Stimulated activated CD4-positive, alpha-beta T cell treated with anti-CD3 and anti-CD28 coated beads, TNF-alpha, amount 100 ng/mL, for 24 hours (primary cell): ENCODE results near the gene VEZF1.

ENCODE experiments used
- DNase-seq, 3 experiments: peaks; one replicate each; pipeline ENCODE4 v3.0.0-alpha.2; 2020; ENCODE audit warnings: low read depth in 3 of 3

The VEZF1 gene

GRCh38 chr17:57999496-58000017, 11.5 kb upstream of the VEZF1 start:
- DNase-seq: no peak

GRCh38 chr17:57999010-57999495, 11.0 kb upstream of the VEZF1 start:
- DNase-seq: no peak

GRCh38 chr17:57997085-57997809, 9.2 kb upstream of the VEZF1 start:
- DNase-seq: no peak

GRCh38 chr17:57995076-57995956, 7.3 kb upstream of the VEZF1 start:
- peak; percentile 39 to 52 (median 42) for DNase-seq

GRCh38 chr17:57994436-57994835, 6.4 kb upstream of the VEZF1 start:
- no peak for DNase-seq

GRCh38 chr17:57993471-57994365, 5.7 kb upstream of the VEZF1 start:
- DNase-seq: no peak

GRCh38 chr17:57991537-57991936, 3.5 kb upstream of the VEZF1 start:
- DNase-seq: no peak

- no peak for DNase-seq
Measured at GRCh38 chr17:57990037-57990436, 2.0 kb upstream of the VEZF1 start.

- peak; percentile 29 to 61 (median 31) for DNase-seq
Measured at GRCh38 chr17:57988301-57989250, 522 bp upstream of the VEZF1 start.

GRCh38 chr17:57986841-57987580, 1.0 kb downstream of the VEZF1 start:
- DNase-seq: peak in 1 of 3 experiments; percentile 35

- no peak for DNase-seq
Measured at GRCh38 chr17:57985675-57985974, 2.4 kb downstream of the VEZF1 start.

- DNase-seq: no peak
Measured at GRCh38 chr17:57984936-57985674, 2.9 kb downstream of the VEZF1 start.

GRCh38 chr17:57984261-57984890, 3.7 kb downstream of the VEZF1 start:
- DNase-seq: no peak

GRCh38 chr17:57983446-57983845, 4.6 kb downstream of the VEZF1 start:
- no peak for DNase-seq

- DNase-seq: no peak
Measured at GRCh38 chr17:57982452-57983170, 5.4 kb downstream of the VEZF1 start.

GRCh38 chr17:57980522-57980921, 7.5 kb downstream of the VEZF1 start:
- no peak for DNase-seq

GRCh38 chr17:57979076-57979475, 9.0 kb downstream of the VEZF1 start:
- DNase-seq: no peak

GRCh38 chr17:57976594-57976993, 11.5 kb downstream of the VEZF1 start:
- DNase-seq: no peak
